Retina (tissue), 1 donor: ENCODE data around the gene ARSA.
A peak's percentile ranks its signal among the peaks of the same experiment; 100 is the strongest.

ENCODE experiments used
- DNase-seq: peaks from one replicate; pipeline ENCODE4 v3.0.0-alpha.2; 2016

Gene ARSA

GRCh38 chr22:50601669-50602337, 26.1 kb downstream of the ARSA start:
- DNase-seq, result no peak

GRCh38 chr22:50600967-50601668, 26.8 kb downstream of the ARSA start:
- DNase-seq, result peak; percentile 79

GRCh38 chr22:50600538-50600937, 27.4 kb downstream of the ARSA start, which contains the start of gene MAPK8IP2:
Gene MAPK8IP2 (plus strand): TSS chr22:50600793. CDS start chr22:50600819, 26 bp downstream.
- DNase-seq, result no peak

- DNase-seq, result peak; percentile 83
Measured at GRCh38 chr22:50599816-50600455, 28.0 kb downstream of the ARSA start.

GRCh38 chr22:50597097-50597496, 30.9 kb downstream of the ARSA start:
- no peak for DNase-seq

GRCh38 chr22:50595189-50595588, 32.8 kb downstream of the ARSA start:
- DNase-seq, result no peak

GRCh38 chr22:50587407-50587806, 40.5 kb downstream of the ARSA start:
- DNase-seq, result no peak

GRCh38 chr22:50586416-50586815, 41.5 kb downstream of the ARSA start:
- DNase-seq, result no peak

- DNase-seq, result no peak
Measured at GRCh38 chr22:50585781-50586180, 42.2 kb downstream of the ARSA start.

- DNase-seq, result no peak
Measured at GRCh38 chr22:50585238-50585637, 42.7 kb downstream of the ARSA start.

- no peak for DNase-seq
Measured at GRCh38 chr22:50584106-50585096, 43.6 kb downstream of the ARSA start.

GRCh38 chr22:50583294-50583861, 44.6 kb downstream of the ARSA start:
- DNase-seq, result no peak

GRCh38 chr22:50582493-50583293, 45.3 kb downstream of the ARSA start, which contains the start of gene CHKB:
Gene CHKB (minus strand): TSS chr22:50582849. CDS start chr22:50582781, 68 bp downstream.
- peak; percentile 99 for DNase-seq

GRCh38 chr22:50581950-50582492, 45.9 kb downstream of the ARSA start:
- DNase-seq, result peak; percentile 42

- DNase-seq, result no peak
Measured at GRCh38 chr22:50581031-50581949, 46.7 kb downstream of the ARSA start.

- no peak for DNase-seq
Measured at GRCh38 chr22:50579752-50580151, 48.2 kb downstream of the ARSA start.

GRCh38 chr22:50578776-50579310, 49.1 kb downstream of the ARSA start:
- no peak for DNase-seq

GRCh38 chr22:50577987-50578775, 49.8 kb downstream of the ARSA start, which contains the start of gene CPT1B:
Gene CPT1B (minus strand): TSS chr22:50578427. CDS start chr22:50577915, 512 bp downstream.
- no peak for DNase-seq

- DNase-seq, result no peak
Measured at GRCh38 chr22:50577697-50577986, 50.3 kb downstream of the ARSA start.
